Stimulated activated CD4-positive, alpha-beta T cell treated with anti-CD3 and anti-CD28 coated beads, Interleukin-4, amount 100 ng/mL, for 4 hours (primary cell): Measurements from ENCODE around the gene MEGF9.
"Not testable (repeated sequence)": the region's sequence is repeated elsewhere in the genome, so short reads cannot be mapped to it uniquely, and the experiment has no call there.

Experiments used
- DNase-seq, 2 experiments: peaks; one replicate each; pipeline ENCODE4 v3.0.0-alpha.2; 2020

Gene MEGF9

GRCh38 chr9:120654272-120654671 is 60.0 kb downstream of the MEGF9 start:
- DNase-seq: no peak

DNA sequence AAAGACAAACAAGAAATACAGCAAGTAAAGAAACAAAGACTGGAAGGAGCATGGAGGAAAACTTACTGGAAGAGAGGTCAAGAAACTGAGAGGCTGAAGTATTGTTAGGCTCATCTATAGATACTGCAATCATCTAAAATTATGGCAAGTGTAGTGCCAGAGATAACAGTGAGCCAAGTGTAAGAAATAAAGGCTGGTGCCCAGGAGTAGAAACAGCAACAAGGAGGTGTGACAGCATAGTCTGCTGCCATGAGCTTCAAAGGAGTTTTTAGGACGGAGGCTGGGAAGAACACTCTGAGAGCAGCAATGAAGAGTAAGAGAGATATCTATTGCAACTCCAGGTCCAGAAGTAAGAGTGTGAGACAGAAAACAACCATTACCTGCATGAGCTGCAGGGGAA is 60.5 kb downstream of the MEGF9 start:
- no peak for DNase-seq

GRCh38 chr9:120652934-120653333 is 61.3 kb downstream of the MEGF9 start:
- DNase-seq: no peak

GRCh38 chr9:120650352-120650751 is 63.9 kb downstream of the MEGF9 start:
- no peak for DNase-seq

DNA sequence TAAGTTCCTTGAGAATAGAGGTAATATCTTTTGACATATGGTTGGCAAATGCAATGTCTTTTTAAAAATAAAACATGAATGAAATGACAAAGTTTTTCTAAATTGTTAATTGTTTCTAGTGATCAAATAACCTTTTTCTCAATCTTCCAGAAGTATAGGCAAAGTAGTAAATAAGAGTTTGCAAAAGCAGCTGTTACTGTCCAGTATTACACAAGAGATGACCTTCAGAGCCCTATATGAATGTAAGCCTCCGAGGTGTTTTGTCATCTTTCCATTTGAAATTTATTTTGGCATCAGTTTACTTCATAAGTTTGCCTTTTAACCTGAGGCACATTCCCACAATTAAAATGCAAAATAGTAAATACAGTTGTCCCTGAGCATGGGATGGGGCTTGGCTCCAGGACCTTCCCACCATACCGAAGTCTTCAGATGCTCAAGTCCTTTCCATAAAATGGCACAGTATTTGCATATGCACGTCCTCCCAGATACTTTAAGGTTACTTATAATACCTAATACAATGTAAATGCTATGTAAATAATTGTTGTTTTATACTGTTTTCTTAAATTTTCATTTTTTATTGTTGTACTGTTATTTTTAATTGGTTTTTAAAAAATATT is 65.6 kb downstream of the MEGF9 start:
- no peak for DNase-seq

DNA sequence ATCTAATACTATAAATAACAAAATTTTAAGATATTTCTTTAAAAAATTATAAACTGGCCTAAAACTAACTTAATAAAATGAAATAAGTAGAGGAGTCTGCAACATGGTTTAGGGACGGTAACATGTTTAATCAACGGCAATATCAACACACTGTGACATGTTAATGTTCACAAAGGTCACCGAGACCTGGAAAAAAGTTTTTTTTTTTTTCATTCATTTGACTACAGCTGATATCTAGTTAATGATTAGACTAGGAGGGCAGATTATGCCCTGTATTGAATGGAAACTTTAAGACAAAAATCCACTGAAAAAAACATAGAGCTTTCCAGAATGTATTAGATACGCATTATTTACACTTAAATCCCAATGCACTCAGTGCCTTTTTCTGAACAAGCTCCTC is 67.3 kb downstream of the MEGF9 start:
- DNase-seq: no peak

GRCh38 chr9:120645760-120646159 is 68.5 kb downstream of the MEGF9 start:
- no peak for DNase-seq

DNA sequence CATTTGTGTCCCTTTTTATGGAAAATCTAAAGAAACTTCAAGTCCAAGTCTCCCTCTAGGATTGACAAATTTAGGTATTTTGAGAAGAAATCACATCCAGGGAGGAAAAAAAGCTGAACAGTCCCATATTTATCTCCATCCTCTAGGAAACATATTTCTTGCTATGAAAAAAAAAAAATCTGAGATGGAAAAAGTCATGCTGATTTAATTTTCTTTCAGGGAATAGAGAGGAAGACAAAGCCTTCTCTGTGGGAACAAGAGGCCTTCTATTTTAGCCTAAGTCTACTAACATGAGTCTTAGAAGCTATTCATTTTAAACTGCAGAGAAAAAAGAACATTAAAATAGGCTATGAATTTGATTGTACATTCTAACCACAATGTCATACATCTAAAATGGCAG is 71.2 kb downstream of the MEGF9 start:
- no peak for DNase-seq

DNA sequence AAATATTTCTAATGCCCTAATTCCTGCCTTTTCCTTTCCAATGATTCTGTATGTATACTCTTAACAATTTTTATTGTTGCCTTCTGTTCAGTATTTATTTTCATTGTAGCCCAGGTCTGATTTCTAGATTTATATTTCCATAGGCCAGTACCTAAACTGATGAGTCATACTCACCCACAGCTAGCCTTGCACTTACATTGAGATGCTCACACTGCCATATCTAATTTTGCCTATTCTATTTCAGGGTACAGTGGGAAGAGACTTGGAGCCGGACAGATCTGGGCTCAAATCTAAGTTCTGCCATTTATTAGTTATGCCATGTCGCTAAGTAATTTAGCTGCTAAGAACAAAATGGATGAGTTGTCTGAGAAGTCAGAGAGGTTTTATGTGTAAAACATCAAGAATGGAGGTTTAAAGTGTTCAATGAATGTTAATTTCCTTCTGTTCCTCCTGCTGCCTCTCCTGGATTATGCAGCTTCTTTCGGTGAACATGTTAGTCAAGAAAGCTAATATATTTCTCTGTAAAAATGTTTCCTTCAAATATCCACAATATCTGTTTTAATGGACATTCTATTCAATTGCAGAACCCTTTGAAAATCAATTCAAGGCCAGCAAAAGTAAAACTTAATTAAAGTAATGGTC is 72.0 kb downstream of the MEGF9 start:
- no peak for DNase-seq

GRCh38 chr9:120640874-120641273 is 73.4 kb downstream of the MEGF9 start:
- DNase-seq: not testable (repeated sequence)

- DNase-seq: no peak
Measured at GRCh38 chr9:120640380-120640779, 73.9 kb downstream of the MEGF9 start.

- no peak for DNase-seq
Measured at GRCh38 chr9:120637919-120638318, 76.4 kb downstream of the MEGF9 start.

DNA sequence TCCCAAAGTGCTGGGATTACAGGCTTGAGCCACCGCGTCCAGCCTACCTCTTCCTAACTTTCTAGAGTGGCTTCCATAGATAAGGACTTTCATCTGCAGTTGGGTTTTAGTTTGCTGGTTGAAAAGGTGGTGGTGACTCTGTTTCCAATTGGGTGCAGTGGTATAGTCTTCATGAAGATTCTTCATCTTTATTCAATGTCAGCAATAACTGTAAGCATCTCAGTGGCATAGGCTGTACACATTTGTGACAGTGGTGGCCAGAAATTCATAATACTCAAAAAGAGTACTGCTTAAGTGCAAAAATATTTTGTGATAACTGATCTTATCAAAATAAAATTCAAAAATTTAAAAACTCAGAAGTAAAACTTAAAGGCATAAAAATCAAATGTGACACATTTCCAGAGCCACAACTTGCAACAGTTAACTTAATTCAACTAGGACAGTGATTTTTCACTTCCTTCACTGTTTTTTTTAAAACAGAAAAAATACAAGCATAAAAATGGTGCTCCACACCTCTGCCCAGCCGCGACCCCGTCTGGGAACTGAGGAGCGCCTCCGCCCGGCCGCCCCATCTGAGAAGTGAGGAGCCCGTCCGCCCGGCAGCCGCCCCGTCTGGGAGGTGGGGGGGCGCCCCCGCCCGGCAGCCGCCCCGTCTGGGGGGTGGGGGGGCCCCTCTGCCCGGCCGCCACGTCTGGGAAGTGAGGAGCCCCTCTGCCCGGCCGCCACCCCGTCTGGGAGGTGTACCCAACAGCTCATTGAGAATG is 77.9 kb downstream of the MEGF9 start:
- DNase-seq: no peak

- no peak for DNase-seq
Measured at GRCh38 chr9:120635011-120635410, 79.3 kb downstream of the MEGF9 start.

GRCh38 chr9:120630333-120630732 is 83.9 kb downstream of the MEGF9 start:
- no peak for DNase-seq

DNA sequence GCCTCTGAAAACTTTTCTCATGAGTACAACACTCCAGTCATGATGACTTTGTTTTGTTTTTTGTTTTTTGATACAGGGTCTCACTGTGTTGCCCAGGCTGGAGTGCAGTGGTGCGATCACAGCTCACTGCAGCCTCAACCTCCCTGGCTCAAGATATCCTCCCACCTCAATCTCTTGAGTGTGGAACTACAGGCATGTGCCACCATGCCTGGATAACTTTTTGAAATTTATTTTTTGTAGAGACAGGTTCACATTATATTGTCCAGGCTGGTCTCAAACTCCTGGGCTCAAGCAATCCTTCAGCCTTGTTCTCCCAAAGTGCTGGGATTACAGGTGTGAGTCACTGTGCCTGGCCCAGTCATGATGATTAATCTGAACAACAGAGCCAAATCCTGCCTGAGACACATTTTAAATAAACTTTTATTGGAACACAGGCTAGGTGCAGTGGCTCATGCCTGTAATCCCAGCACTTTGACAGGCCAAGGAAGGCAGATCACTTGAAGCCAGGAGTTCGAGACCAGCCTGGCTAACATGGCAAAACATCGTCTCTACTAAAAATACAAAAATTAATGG is 85.3 kb downstream of the MEGF9 start:
- not testable (repeated sequence) for DNase-seq

DNA sequence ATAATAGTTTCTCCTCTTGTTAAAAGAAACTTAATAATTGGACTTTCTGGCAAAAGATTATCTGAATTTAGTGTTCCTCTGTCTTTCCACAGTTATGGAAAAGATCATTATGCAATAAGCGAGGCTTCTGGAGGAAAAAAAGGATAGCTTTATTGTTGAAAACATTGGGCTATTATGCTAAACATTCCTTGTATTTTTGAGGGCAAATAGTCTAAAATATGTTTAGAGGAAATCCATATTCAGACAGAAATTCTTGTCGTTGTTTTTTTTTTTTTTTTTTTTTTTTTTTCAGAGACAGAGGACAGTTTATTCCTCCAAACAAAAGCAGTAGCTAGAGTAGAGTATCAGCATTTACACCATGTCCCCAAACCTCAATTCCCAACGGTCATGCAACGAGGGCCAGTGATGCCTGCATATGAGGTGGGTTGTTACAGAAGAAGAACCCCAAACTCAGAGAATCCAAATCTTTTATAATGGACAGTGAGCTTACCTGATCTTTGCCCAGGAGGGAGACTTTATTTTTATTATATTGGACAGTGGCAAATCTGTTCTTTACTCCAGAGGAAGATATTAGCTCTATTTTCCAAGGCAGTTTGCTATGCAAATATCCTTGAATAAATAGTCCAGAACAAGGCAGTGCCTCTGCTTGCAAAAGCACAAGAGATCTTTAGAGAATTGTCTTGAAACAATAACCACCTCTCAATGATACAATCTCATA is 85.9 kb downstream of the MEGF9 start:
- no peak for DNase-seq

DNA sequence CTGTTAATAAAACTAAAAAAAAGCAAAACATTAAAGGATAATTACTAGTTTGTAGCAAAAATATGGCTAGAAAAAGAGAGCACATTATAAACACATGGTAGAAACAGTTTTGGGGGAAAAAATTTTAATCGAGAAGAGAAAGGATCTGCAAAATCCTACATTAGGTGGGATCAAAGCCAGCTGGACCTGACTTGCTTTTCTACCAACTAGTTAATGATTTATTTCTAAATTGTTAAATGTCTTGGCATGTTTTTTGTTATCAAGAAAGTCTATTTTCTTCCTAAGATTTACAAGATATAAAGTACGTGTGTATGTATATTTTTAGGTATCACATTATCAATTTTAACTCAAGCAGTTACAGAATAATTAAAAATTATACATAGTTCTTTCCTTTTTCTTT is 87.2 kb downstream of the MEGF9 start:
- no peak for DNase-seq

GRCh38 chr9:120626512-120626911 is 87.8 kb downstream of the MEGF9 start:
- DNase-seq: no peak

DNA sequence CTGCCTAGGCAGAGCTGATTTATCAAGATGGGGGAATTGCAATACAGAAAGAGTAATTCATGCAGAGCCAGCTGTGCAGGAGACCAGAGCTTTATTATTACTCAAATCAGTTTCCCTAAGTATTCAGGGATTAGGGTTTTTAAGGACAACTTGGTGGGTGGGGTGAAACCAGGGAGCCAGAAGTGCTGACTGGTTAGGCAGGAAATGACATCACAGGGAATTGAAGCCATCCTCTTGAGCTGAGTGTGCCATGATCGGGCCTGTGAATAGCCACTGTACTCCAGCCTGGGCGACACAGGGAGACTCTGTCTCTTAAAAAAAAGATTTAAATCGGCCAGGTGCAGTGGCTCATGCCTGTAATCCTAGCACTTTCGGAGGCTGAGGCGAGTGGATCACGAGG is 89.0 kb downstream of the MEGF9 start:
- DNase-seq: no peak

GRCh38 chr9:120622790-120623189 is 91.5 kb downstream of the MEGF9 start:
- DNase-seq: no peak

DNA sequence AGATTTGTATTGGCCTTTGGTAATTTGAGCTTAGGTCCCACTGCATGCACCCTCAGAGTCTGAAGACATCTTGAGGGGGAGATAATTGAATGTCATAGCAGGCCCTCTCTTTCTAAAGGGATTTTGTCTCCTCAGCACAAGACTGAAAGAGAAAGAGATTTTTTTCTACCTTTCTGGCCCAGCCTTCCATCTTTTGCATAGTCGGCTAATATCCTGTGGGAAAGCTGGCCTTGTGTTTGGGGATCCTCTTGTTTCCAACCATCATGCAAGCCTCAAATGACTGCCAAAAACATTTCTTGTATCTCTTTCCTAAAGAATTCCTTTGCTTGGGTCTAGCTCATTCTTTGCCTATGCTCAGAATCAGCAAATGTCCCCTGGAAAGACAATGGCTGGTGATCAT is 92.3 kb downstream of the MEGF9 start:
- no peak for DNase-seq
